IPS-15b (cell line): Measurements from ENCODE around the gene YBEY.
"Not testable (repeated sequence)": the region's sequence is repeated elsewhere in the genome, so short reads cannot be mapped to it uniquely, and the experiment has no call there.

Experiments used
- H3K27me3 ChIP-seq: one replicate; pipeline ENCODE4 v1.6.1; 2013; ENCODE audit warnings: low read length; ENCODE audit not compliant: control insufficient read depth, insufficient read depth
- H3K36me3 ChIP-seq: one replicate; pipeline ENCODE4 v1.6.1; 2013; ENCODE audit warnings: low read length; ENCODE audit not compliant: control insufficient read depth, insufficient read depth
- H3K4me1 ChIP-seq: one replicate; pipeline ENCODE4 v1.6.1; 2013; ENCODE audit warnings: mild to moderate bottlenecking, low read length; ENCODE audit not compliant: control insufficient read depth, insufficient read depth
- H3K4me3 ChIP-seq: one replicate; pipeline ENCODE4 v1.5.1; 2013; ENCODE audit warnings: low read depth, low read length
- H3K9ac ChIP-seq: one replicate; pipeline ENCODE4 v1.6.1; 2013; ENCODE audit warnings: low read depth, mild to moderate bottlenecking, low read length
- H3K9me3 ChIP-seq: one replicate; pipeline ENCODE4 v1.6.1; 2013; ENCODE audit warnings: mild to moderate bottlenecking, low read length; ENCODE audit not compliant: control insufficient read depth, insufficient read depth

Gene YBEY

GRCh38 chr21:46285761-46286647, at the start of gene YBEY:
Gene YBEY, plus strand, starts transcription at chr21:46286342. Its CDS starts 572 bp downstream, at chr21:46286914.
- H3K4me3 ChIP-seq, result peak within 1 kb of the TSS; percentile 66
- H3K36me3 ChIP-seq, result peaks cover 4% of the 10 kb centered on the region
- H3K4me1 ChIP-seq, result peaks cover 8% of the 10 kb centered on the region

GRCh38 chr21:46237474-46237873, 48.7 kb upstream of the YBEY start:
- Histone ChIP-seq H3K9ac (no peak overlapping the region), H3K4me1 (no peaks in the 10 kb centered on the region), H3K36me3 (peaks cover 27% of the 10 kb centered on the region), H3K9me3 (no peaks in the 10 kb centered on the region), H3K27me3 (no peaks in the 10 kb centered on the region), H3K4me3 (no peak overlapping the region)

More at GRCh38 chr21:46285761-46286647, at the start of gene YBEY:
- Histone ChIP-seq H3K27me3 (no peaks in the 10 kb centered on the region), H3K9ac (peak within 1 kb of the TSS; percentile 81), H3K9me3 (no peaks in the 10 kb centered on the region)

DNA sequence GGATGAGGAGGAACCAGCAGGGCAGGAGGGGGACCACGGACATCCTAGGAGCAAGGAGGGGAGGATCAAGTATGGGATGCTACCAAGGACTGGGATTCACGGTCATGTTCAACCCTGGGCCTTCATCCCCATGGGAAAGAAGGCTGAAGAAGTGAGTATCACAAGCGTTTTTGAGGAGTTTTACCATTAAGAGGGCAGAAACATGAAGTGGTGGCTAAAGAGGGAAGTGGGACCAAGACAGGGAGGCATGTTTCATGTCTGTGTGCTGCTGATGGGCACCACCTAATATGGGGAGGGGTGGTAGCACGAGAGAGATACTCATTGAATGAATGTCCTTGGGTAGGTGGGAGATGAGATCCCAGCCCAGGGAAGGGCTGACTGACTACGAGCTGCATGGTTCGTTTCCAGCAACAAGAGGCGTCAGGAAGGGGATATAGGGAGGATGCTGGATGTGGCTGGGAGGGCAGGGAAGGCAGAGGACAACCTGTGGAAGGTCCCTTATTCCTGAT, 46.3 kb upstream of the YBEY start:
- H3K4me1 ChIP-seq, result no peaks in the 10 kb centered on the region
- no peak overlapping the region for H3K9ac ChIP-seq
- H3K27me3 ChIP-seq, result no peaks in the 10 kb centered on the region
- H3K9me3 ChIP-seq, result no peaks in the 10 kb centered on the region
- H3K4me3 ChIP-seq, result no peak overlapping the region
- H3K36me3 ChIP-seq, result peaks cover 38% of the 10 kb centered on the region

DNA sequence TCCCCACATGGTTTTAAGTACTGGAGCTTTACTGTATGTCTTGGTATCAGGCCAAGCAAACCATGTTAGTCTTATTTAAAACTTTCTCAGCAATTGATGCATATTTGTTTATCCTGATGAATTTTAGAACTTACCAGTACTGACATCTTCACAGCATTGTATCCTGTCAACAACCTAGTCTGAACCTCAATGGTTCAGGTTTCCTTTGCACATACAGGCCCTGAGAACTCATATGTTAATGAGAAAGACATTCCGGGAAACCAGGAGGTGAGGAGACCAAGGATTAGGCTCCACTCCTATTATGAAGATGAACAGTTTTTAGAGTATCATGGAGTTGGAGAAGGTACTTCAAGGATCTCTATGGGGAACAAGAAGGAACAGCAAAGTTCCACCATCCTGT, 44.6 kb upstream of the YBEY start:
- peaks cover 44% of the 10 kb centered on the region for H3K36me3 ChIP-seq
- H3K4me3 ChIP-seq, H3K9ac ChIP-seq, H3K27me3 ChIP-seq, H3K9me3 ChIP-seq, H3K4me1 ChIP-seq: not testable (repeated sequence)

- H3K4me3 ChIP-seq, result no peak overlapping the region
- no peak overlapping the region for H3K9ac ChIP-seq
- peaks cover 47% of the 10 kb centered on the region for H3K36me3 ChIP-seq
- no peaks in the 10 kb centered on the region for H3K9me3 ChIP-seq
- H3K4me1 ChIP-seq, result no peaks in the 10 kb centered on the region
- H3K27me3 ChIP-seq, result no peaks in the 10 kb centered on the region
Measured at GRCh38 chr21:46243325-46243724, 42.8 kb upstream of the YBEY start.

DNA sequence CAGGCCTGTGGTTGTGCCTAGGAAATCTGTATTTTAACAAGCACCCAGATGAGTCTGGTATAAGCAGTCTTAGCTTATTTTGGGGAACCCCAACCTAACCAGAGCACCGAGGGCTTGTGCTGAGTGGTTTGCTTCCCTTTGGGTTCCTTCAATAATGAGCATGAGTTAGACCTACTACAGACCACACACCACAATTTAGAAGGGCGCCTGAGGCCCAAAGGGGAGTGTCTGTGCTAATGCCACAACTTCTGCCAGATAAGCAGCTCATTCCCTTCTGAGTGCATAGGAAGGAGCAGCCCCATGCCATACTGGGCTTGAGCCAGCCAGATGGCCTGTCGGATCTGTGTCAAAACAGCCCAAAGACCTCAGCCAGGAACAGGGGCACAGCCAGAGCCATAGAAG, 42.2 kb upstream of the YBEY start:
- no peaks in the 10 kb centered on the region for H3K4me1 ChIP-seq
- no peaks in the 10 kb centered on the region for H3K27me3 ChIP-seq
- H3K9me3 ChIP-seq, result no peaks in the 10 kb centered on the region
- H3K4me3 ChIP-seq, result no peak overlapping the region
- peaks cover 44% of the 10 kb centered on the region for H3K36me3 ChIP-seq
- H3K9ac ChIP-seq, result no peak overlapping the region

DNA sequence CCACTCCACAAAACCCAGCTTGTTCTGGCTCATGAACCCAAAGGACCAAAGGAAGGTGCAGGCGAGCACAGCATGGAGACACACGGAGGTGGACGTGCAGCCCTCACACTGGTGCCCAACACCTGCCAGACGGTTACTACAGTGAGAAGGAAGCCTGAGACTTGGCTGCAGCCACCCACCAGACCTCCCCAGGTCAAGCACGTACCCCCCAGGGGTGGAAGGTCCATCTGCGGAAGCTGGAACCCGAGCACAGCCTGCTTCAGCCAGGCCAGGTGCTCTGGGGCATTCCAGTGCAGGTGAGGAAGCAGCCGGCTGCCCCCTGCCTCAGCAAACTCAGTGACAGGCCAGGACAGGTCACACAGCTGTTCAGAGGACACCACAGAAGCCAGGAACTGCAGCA, 41.5 kb upstream of the YBEY start:
- H3K36me3 ChIP-seq, result peaks cover 41% of the 10 kb centered on the region
- no peaks in the 10 kb centered on the region for H3K9me3 ChIP-seq
- H3K4me1 ChIP-seq, result no peaks in the 10 kb centered on the region
- H3K9ac ChIP-seq, result no peak overlapping the region
- H3K4me3 ChIP-seq, result no peak overlapping the region
- no peaks in the 10 kb centered on the region for H3K27me3 ChIP-seq

- H3K9me3 ChIP-seq, result no peaks in the 10 kb centered on the region
- no peaks in the 10 kb centered on the region for H3K27me3 ChIP-seq
- H3K9ac ChIP-seq, result no peak overlapping the region
- no peaks in the 10 kb centered on the region for H3K4me1 ChIP-seq
- peaks cover 45% of the 10 kb centered on the region for H3K36me3 ChIP-seq
- H3K4me3 ChIP-seq, result no peak overlapping the region
Measured at GRCh38 chr21:46245213-46245915, 40.8 kb upstream of the YBEY start.

- H3K36me3 ChIP-seq, result peaks cover 55% of the 10 kb centered on the region
- H3K4me1 ChIP-seq, result no peaks in the 10 kb centered on the region
- no peaks in the 10 kb centered on the region for H3K27me3 ChIP-seq
- no peak overlapping the region for H3K4me3 ChIP-seq
- no peaks in the 10 kb centered on the region for H3K9me3 ChIP-seq
- no peak overlapping the region for H3K9ac ChIP-seq
Measured at GRCh38 chr21:46246345-46246744, 39.8 kb upstream of the YBEY start.

- H3K4me1 ChIP-seq, result no peaks in the 10 kb centered on the region
- no peak overlapping the region for H3K9ac ChIP-seq
- H3K36me3 ChIP-seq, result peaks cover 47% of the 10 kb centered on the region
- no peak overlapping the region for H3K4me3 ChIP-seq
- H3K9me3 ChIP-seq, result no peaks in the 10 kb centered on the region
- no peaks in the 10 kb centered on the region for H3K27me3 ChIP-seq
Measured at GRCh38 chr21:46247699-46248421, 38.3 kb upstream of the YBEY start.

- Histone ChIP-seq H3K27me3 (no peaks in the 10 kb centered on the region), H3K4me3 (no peak overlapping the region), H3K9ac (no peak overlapping the region), H3K36me3 (peaks cover 42% of the 10 kb centered on the region), H3K9me3 (no peaks in the 10 kb centered on the region), H3K4me1 (no peaks in the 10 kb centered on the region)
Measured at GRCh38 chr21:46248422-46248782, 37.7 kb upstream of the YBEY start.
